ENCODE measurements around the gene DNAH12.

Gene DNAH12

DNA sequence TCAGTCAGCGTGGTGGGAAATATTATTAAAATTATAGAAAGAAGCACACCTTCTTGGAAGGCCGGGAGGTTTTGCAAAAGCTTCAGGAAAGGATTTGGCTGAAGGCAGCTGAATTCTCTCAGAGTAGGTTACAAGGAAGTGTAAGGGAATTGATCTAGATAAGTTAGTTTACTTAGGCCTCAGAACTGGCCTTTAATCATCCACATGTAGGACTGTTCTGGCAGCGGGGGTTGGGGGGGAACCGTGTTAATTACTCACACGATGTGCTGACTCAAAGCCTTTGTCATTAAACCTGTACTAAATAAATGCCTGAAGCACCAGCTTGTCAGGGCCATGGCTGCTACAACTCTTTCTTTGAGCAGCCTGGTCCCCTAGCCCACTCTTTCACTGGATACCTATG is 264.5 kb downstream of the DNAH12 start:
- TF ChIP-seq, protein P1, sequence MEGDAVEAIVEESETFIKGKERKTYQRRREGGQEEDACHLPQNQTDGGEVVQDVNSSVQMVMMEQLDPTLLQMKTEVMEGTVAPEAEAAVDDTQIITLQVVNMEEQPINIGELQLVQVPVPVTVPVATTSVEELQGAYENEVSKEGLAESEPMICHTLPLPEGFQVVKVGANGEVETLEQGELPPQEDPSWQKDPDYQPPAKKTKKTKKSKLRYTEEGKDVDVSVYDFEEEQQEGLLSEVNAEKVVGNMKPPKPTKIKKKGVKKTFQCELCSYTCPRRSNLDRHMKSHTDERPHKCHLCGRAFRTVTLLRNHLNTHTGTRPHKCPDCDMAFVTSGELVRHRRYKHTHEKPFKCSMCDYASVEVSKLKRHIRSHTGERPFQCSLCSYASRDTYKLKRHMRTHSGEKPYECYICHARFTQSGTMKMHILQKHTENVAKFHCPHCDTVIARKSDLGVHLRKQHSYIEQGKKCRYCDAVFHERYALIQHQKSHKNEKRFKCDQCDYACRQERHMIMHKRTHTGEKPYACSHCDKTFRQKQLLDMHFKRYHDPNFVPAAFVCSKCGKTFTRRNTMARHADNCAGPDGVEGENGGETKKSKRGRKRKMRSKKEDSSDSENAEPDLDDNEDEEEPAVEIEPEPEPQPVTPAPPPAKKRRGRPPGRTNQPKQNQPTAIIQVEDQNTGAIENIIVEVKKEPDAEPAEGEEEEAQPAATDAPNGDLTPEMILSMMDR (IDR thresholded peaks at IDR 0.05; ENCODE audit: control extremely low read depth, extremely low read depth, low read depth, missing control alignments), result no peak
- POLR2A ChIA-PET, result interaction anchor here (0.6 to 0.7 kb wide), 2 partner anchors 449 to 766 kb away, joined by 4 to 5 read pairs; no protein-coding TSS in a partner anchor
- DNase-seq (ENCODE audit: extremely low spot score), result no peak
- CTCF ChIA-PET, result no interaction called here

DNA sequence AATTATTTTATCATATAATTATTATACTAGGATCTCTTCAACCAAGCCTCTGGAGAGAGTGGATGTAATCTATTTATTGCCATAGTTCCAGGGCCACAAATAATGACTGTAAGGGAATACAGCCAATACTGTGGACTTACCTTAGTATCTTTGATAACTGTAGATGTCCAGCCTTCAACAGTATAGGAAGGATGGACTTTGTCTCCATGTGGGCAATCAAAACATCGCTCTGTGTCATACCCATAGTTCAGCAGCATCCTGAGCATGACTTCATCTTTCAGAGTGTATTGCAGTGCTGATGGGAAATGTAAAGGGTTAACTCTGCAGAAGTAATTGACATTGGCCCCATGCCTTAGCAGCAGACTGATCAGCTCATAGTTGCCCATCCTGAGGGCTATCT is 265.9 kb downstream of the DNAH12 start:
- TF ChIP-seq, protein P1 (IDR thresholded peaks at IDR 0.05; ENCODE audit: control extremely low read depth, extremely low read depth, low read depth, missing control alignments), result no peak
- no peak for DNase-seq (ENCODE audit: extremely low spot score)
- ChIA-PET POLR2A (no interaction called here), CTCF (no interaction called here)

DNA sequence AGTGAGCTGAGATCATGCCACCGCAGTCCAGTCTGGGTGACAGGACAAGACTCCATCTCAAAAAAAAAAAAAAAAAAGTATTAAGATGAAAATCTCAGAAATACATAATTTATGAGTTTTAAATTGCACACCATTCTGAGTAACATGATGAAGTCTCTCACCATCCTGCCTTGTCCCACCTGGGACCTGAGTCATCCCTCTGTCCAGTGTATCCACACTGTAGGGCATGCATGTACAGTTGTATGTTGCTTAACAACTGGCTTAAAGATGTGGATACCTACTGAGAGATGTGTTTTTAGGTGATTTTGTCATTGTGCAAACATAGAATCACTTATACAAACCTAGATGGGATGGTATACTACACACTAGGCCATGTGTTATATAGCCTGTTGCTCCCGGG is 268.8 kb downstream of the DNAH12 start:
- DNase-seq (ENCODE audit: extremely low spot score), result no peak
- TF ChIP-seq, protein P1 (IDR thresholded peaks at IDR 0.05; ENCODE audit: control extremely low read depth, extremely low read depth, low read depth, missing control alignments), result no peak
- ChIA-PET POLR2A (no interaction called here), CTCF (no interaction called here)

DNA sequence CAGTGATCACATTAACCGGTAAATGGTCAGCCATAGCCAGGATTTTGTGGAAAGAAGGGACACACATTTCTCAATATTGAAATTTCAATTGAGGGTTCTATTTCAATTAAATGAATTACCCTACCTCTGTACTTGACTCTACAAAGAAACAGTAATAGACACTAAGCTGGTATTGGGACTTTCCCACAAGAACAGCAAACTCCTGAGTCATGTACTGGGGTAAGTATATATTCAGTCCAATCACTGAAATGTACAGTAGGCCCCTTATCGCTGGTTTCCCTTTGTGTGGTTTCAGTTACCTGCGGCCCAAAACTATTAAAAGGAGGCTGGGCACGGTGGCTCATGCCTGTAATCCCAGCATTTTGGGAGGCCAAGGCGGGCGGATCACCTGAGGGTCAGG is 269.3 kb downstream of the DNAH12 start:
- TF ChIP-seq, protein P1 (IDR thresholded peaks at IDR 0.05; ENCODE audit: control extremely low read depth, extremely low read depth, low read depth, missing control alignments), result no peak
- no peak for DNase-seq (ENCODE audit: extremely low spot score)
- ChIA-PET CTCF (no interaction called here), POLR2A (no interaction called here)

DNA sequence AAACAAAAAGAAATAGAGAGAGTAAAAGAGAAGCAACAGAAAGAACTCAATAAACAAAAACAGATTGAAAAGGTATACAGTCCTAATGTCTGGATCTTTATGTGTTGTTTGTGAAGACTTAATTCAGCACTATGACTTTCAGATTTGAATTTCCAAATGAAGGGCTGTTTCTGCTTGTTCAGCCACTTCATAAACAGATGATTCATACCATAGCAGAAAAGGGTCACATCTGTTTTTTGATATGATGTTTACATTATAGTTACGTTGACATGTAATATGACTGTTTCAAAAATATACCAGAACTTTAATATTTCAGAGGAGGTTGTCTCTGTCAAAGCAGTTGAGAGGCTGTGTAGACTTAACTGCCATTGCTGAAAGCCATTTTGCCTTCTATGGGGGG is 275.7 kb downstream of the DNAH12 start:
- CTCF ChIA-PET, result interaction anchor here (1.3 kb wide), 1 partner anchor 10 kb away, joined by 3 read pairs; no protein-coding TSS in a partner anchor
- TF ChIP-seq, protein P1 (IDR thresholded peaks at IDR 0.05; ENCODE audit: control extremely low read depth, extremely low read depth, low read depth, missing control alignments), result no peak
- DNase-seq (ENCODE audit: extremely low spot score), result no peak
- POLR2A ChIA-PET, result no interaction called here

DNA sequence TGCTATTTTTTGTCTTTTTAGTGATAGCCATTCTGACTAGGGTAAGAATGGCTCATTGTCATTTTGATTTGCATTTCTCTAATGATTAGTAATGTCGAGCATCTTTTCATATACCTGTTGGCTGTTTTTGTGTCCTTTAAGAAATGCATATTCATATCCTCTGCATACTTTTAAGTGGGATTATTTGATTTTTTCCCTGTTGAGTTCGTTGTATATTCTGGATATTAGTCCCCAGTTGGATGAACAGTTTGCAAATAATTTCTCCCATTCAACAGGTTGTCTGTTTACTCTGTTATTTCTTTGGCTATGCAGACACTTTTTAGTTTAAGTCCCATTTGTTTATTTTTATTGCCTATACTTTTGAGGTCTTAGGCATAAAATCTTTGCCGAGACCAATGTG is 282.2 kb downstream of the DNAH12 start:
- ChIA-PET POLR2A (no interaction called here), CTCF (no interaction called here)
- TF ChIP-seq, protein P1 (IDR thresholded peaks at IDR 0.05; ENCODE audit: control extremely low read depth, extremely low read depth, low read depth, missing control alignments), result no peak
- no peak for DNase-seq (ENCODE audit: extremely low spot score)

DNA sequence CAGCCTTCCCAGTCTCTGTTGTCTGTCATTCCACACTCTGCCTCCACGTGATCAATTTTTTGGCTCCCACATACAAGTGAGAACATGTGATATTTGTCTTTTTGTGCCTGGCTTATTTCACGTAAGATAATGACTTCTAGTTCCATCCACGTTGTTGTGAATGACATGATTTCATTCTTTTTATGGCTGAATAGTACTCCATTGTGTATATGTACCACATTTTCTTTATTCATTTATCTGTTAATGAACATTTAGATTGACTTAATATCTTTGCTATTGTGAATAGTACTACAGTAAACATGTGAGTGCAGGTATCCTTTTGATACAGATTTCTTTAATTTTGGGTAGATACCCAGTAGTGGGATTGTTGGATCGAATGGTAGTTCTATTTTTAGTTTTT is 283.0 kb downstream of the DNAH12 start:
- TF ChIP-seq, protein P1 (IDR thresholded peaks at IDR 0.05; ENCODE audit: control extremely low read depth, extremely low read depth, low read depth, missing control alignments), result no peak
- POLR2A ChIA-PET, result no interaction called here
- no peak for DNase-seq (ENCODE audit: extremely low spot score)
- CTCF ChIA-PET, result no interaction called here
